SH-SY5Y (cell line): ENCODE data around the gene CSF2.

Source experiments
- GATA2 ChIP-seq: IDR thresholded peaks from 2 replicates; pipeline ENCODE4 v1.6.1; 2011; ENCODE audit warnings: mild to moderate bottlenecking, low read depth, low read length
- GATA3 ChIP-seq: IDR thresholded peaks from 2 replicates; pipeline ENCODE4 v1.6.1; 2011; ENCODE audit warnings: low read depth, mild to moderate bottlenecking, low read length, moderate library complexity

CSF2 gene

GRCh38 chr5:132070460-132071337 is 2.9 kb upstream of the CSF2 start:
- TF ChIP-seq GATA3 = no peak
- TF ChIP-seq GATA2 = no peak

GRCh38 chr5:132071338-132071707 is 2.3 kb upstream of the CSF2 start:
- TF ChIP-seq GATA3 = no peak
- no peak for TF ChIP-seq GATA2

- TF ChIP-seq GATA2 (no peak), GATA3 (no peak)
These were observed 1.5 kb upstream of the CSF2 start for GRCh38 chr5:132072070-132072469.

- no peak for TF ChIP-seq GATA2
- TF ChIP-seq GATA3 = no peak
These were observed 1.1 kb upstream of the CSF2 start for GRCh38 chr5:132072528-132072927.

- no peak for TF ChIP-seq GATA3
These were observed 642 bp downstream of the CSF2 start for GRCh38 chr5:132074091-132074771.

GRCh38 chr5:132074772-132075718 is 1.5 kb downstream of the CSF2 start:
- TF ChIP-seq GATA2 (no peak), GATA3 (no peak)

GRCh38 chr5:132075719-132076077 is 2.1 kb downstream of the CSF2 start:
- TF ChIP-seq GATA2 = no peak
- TF ChIP-seq GATA3 = no peak

- TF ChIP-seq GATA2 (no peak), GATA3 (no peak)
These were observed 2.7 kb downstream of the CSF2 start for GRCh38 chr5:132076202-132076830.

GRCh38 chr5:132076983-132077382 is 3.4 kb downstream of the CSF2 start:
- TF ChIP-seq GATA3 = no peak
- TF ChIP-seq GATA2 = no peak

GRCh38 chr5:132079081-132079480 is 5.5 kb downstream of the CSF2 start:
- no peak for TF ChIP-seq GATA3
- no peak for TF ChIP-seq GATA2

- TF ChIP-seq GATA2 = no peak
- TF ChIP-seq GATA3 = no peak
These were observed 6.0 kb downstream of the CSF2 start for GRCh38 chr5:132079619-132080018.

- TF ChIP-seq GATA2 = no peak
- TF ChIP-seq GATA3 = no peak
These were observed 7.0 kb downstream of the CSF2 start for GRCh38 chr5:132080595-132080994.

- TF ChIP-seq GATA2 = no peak
- no peak for TF ChIP-seq GATA3
These were observed 7.9 kb downstream of the CSF2 start for GRCh38 chr5:132081458-132081857.

- no peak for TF ChIP-seq GATA2
- no peak for TF ChIP-seq GATA3
These were observed 8.9 kb downstream of the CSF2 start for GRCh38 chr5:132082329-132083023.
